PC-9 (cell line): ENCODE results near the gene MELK.

Source experiments
- CTCF ChIP-seq: fragments of 200-600 bp; sonication (generic); conservative IDR thresholded peaks from 2 replicates; pipeline ENCODE4 v1.6.1; 2017; ENCODE audit warnings: mixed run types, antibody characterized with exemption, mild to moderate bottlenecking, moderate library complexity
- EZH2 ChIP-seq: fragments of 200-600 bp; sonication (generic); IDR thresholded peaks from 2 replicates; pipeline ENCODE4 v1.8.0; 2017; ENCODE audit warnings: antibody characterized with exemption, low read depth

GRCh38 chr9:36665387-36665786, 92.7 kb downstream of the MELK start:
- no peak for TF ChIP-seq CTCF
- TF ChIP-seq EZH2, result no peak
